A549 (cell line): ENCODE results near the gene MCRS1. TPM values are rescaled to one million over a fixed set of nuclear protein-coding genes. Genes with fewer than 3 reads are reported as not detected.

Source experiments
- ATAC-seq, 2 experiments: fragments of 200-7000 bp in 1 of 2; fragments of >200 bp in 1 of 2; cut with Nextera tagmentation in 1 of 2; cut with Tn5 transposase in 1 of 2; 3 replicates each; pipeline versions ENCODE4 v1.8.0 to v1.9.1; 2018 to 2020; ENCODE audit warnings: mild to moderate bottlenecking in 1 of 2, moderate library complexity in 1 of 2
- CTCF ChIA-PET: fragments of 300-600 bp; sonication (Branson Sonifier 250); formaldehyde crosslinking; extraction: SDS; loops from one replicate; lab custom pipeline; 2021; ENCODE audit warnings: antibody characterized with exemption, inconsistent platforms; lab: Yijun Ruan, JAX
- POLR2A ChIA-PET: fragments of 350-600 bp; formaldehyde crosslinking; extraction: SDS; loops from one replicate; lab custom pipeline; 2021; ENCODE audit warnings: antibody characterized with exemption, inconsistent platforms; lab: Yijun Ruan, JAX
- DNase-seq, 2 experiments: peaks; one replicate each; pipeline versions ENCODE4 v3.0.0 to v3.0.0-alpha.2; 2011 to 2016; ENCODE audit warnings: low read depth in 1 of 2, low spot score in 1 of 2
- FAIRE-seq: peaks from 2 replicates; lab custom pipeline; 2011; peaks lifted over from hg19 to GRCh38; lab: Jason Lieb, UNC
- H3K27ac ChIP-seq, 2 experiments: fragments of >200 bp; sonication (Bioruptor Twin); formaldehyde crosslinking; 3 replicates each; pipeline ENCODE4 v1.5.1; 2016 to 2017
- H3K4me1 ChIP-seq: fragments of >200 bp; sonication (Bioruptor Twin); formaldehyde crosslinking; 3 replicates; pipeline ENCODE4 v1.6.1; 2016
- H3K4me2 ChIP-seq: fragments of >200 bp; sonication (Bioruptor Twin); formaldehyde crosslinking; 3 replicates; pipeline ENCODE4 v1.6.1; 2016
- H3K4me3 ChIP-seq: fragments of >200 bp; sonication (Bioruptor Twin); formaldehyde crosslinking; 3 replicates; pipeline ENCODE4 v1.5.1; 2016
- H3K9me3 ChIP-seq: fragments of >200 bp; sonication (Bioruptor Twin); formaldehyde crosslinking; 3 replicates; pipeline ENCODE4 v1.6.1; 2016
- BCL3 ChIP-seq: fragments of >200 bp; sonication (Bioruptor Twin); formaldehyde crosslinking; IDR thresholded peaks from 3 replicates; pipeline ENCODE4 v1.6.1; 2016
- BHLHE40 ChIP-seq: IDR thresholded peaks from 2 replicates; pipeline ENCODE4 v1.6.1; 2012; ENCODE audit warnings: low read depth, low read length, inconsistent platforms
- CEBPB ChIP-seq, 2 experiments: fragments of >200 bp in 1 of 2; sonication (Bioruptor Twin) in 1 of 2; formaldehyde crosslinking in 1 of 2; IDR thresholded peaks; 2 replicates each; pipeline ENCODE4 v1.6.1; 2012 to 2016
- CHD4 ChIP-seq: fragments of 200-600 bp; sonication (generic); IDR thresholded peaks from 2 replicates; pipeline ENCODE4 v1.6.1; 2016; ENCODE audit warnings: antibody characterized with exemption, mild to moderate bottlenecking, borderline replicate concordance
- ELK1 ChIP-seq: fragments of 150-350 bp; IDR thresholded peaks from 2 replicates; pipeline ENCODE4 v1.6.1; 2014; ENCODE audit warnings: low read depth, mild to moderate bottlenecking, low read length
- EP300 ChIP-seq, 2 experiments: fragments of >200 bp; sonication (Bioruptor Twin); formaldehyde crosslinking; IDR thresholded peaks; 2 replicates in 1 of 2; 3 replicates in 1 of 2; pipeline ENCODE4 v1.6.1; 2016 to 2017
- FOSB ChIP-seq: fragments of 250-450 bp; sonication (Bioruptor Pico); IDR thresholded peaks from 2 replicates; pipeline ENCODE4 v1.5.0; 2020; ENCODE audit warnings: mild to moderate bottlenecking, moderate library complexity
- FOSL2 ChIP-seq, 2 experiments: fragments of 450-650 bp in 1 of 2; fragments of >200 bp in 1 of 2; sonication (Bioruptor Twin) in 1 of 2; formaldehyde crosslinking; IDR thresholded peaks; 2 replicates each; pipeline versions ENCODE4 v1.5.0 to v1.6.1; 2016 to 2020; ENCODE audit warnings: mild to moderate bottlenecking in 1 of 2, moderate library complexity in 1 of 2
- GATA3 ChIP-seq: IDR thresholded peaks from 2 replicates; pipeline ENCODE4 v1.6.1; 2012; ENCODE audit warnings: borderline replicate concordance
- HDAC2 ChIP-seq: fragments of 200-600 bp; sonication (generic); IDR thresholded peaks from 2 replicates; pipeline ENCODE4 v1.6.1; 2016
- HES2 ChIP-seq: fragments of >200 bp; sonication (Bioruptor Twin); formaldehyde crosslinking; IDR thresholded peaks from 2 replicates; pipeline ENCODE4 v1.6.1; 2016
- HOXB5 ChIP-seq: fragments of 250-450 bp; sonication (Bioruptor Pico); IDR thresholded peaks from 2 replicates; pipeline ENCODE4 v1.5.0; 2020; ENCODE audit warnings: mild to moderate bottlenecking, moderate library complexity
- JUN ChIP-seq, 2 experiments: fragments of >200 bp; sonication (Bioruptor Twin); formaldehyde crosslinking; IDR thresholded peaks; 2 replicates in 1 of 2; 3 replicates in 1 of 2; pipeline ENCODE4 v1.6.1; 2016 to 2017
- KDM1A ChIP-seq: fragments of 200-600 bp; sonication (generic); IDR thresholded peaks from 2 replicates; pipeline ENCODE4 v1.6.1; 2016; ENCODE audit warnings: low read depth, mild to moderate bottlenecking
- MAZ ChIP-seq: fragments of 150-350 bp; IDR thresholded peaks from 2 replicates; pipeline ENCODE4 v1.6.1; 2014; ENCODE audit warnings: antibody characterized with exemption, low read depth, low read length, borderline replicate concordance
- NPAS2 ChIP-seq: fragments of 250-450 bp; sonication (Bioruptor Pico); IDR thresholded peaks from 2 replicates; pipeline ENCODE4 v1.8.0; 2022; ENCODE audit warnings: mild to moderate bottlenecking, moderate library complexity, borderline replicate concordance
- POLR2A ChIP-seq: IDR thresholded peaks from 2 replicates; pipeline ENCODE4 v1.6.1; 2012; ENCODE audit warnings: mild to moderate bottlenecking, low read length
- POLR2AphosphoS2 ChIP-seq: conservative IDR thresholded peaks from 2 replicates; pipeline ENCODE4 v1.6.1; 2012; ENCODE audit warnings: low read length, improper control_type of control experiment, inconsistent platforms
- RARB ChIP-seq: fragments of 250-450 bp; sonication (Bioruptor Pico); IDR thresholded peaks from 2 replicates; pipeline ENCODE4 v1.8.0; 2021; ENCODE audit warnings: mild to moderate bottlenecking, moderate library complexity
- RCOR1 ChIP-seq: fragments of 150-350 bp; IDR thresholded peaks from 2 replicates; pipeline ENCODE4 v1.6.1; 2014; ENCODE audit warnings: antibody characterized with exemption, low read length, low read depth
- RFX5 ChIP-seq: fragments of 450-650 bp; IDR thresholded peaks from 2 replicates; pipeline ENCODE4 v1.7.1; 2014; ENCODE audit warnings: antibody characterized with exemption, mild to moderate bottlenecking, moderate library complexity
- SREBF2 ChIP-seq: fragments of 450-650 bp; IDR thresholded peaks from 2 replicates; pipeline ENCODE4 v1.6.1; 2014; ENCODE audit warnings: mild to moderate bottlenecking, moderate library complexity
- ZFP36 ChIP-seq: fragments of 450-650 bp; IDR thresholded peaks from 2 replicates; pipeline ENCODE4 v1.6.1; 2014; ENCODE audit warnings: borderline replicate concordance; ENCODE audit not compliant: partially characterized antibody
- ZNF302 ChIP-seq: fragments of 250-450 bp; sonication (Bioruptor Pico); IDR thresholded peaks from 2 replicates; pipeline ENCODE4 v1.9.0; 2021; ENCODE audit warnings: inconsistent platforms, mild to moderate bottlenecking, moderate library complexity
- WGBS: methylation state at CpG from one replicate; pipeline ENCODE4 v1.1.6; 2017; ENCODE audit errors: missing lambda C conversion rate; 5-methylcytosine and 5-hydroxymethylcytosine counted together
- polyA plus RNA-seq, 4 experiments: library from polyadenylated mRNA; depleted of rRNA in 3 of 4; stranded (reverse); fragments of >200 nt; fragmentation: RNase III in 1 of 4; extraction: RNeasy Plus Mini Kit Qiagen cat#74134 plus additional on column Dnase treatment in 1 of 4; gene quantifications; 2 replicates in 3 of 4; 3 replicates in 1 of 4; pipeline ENCODE4 v1.2.3, GENCODE V29; 2011 to 2017
- TF ChIP-seq, protein P1 (sequence below): fragments of 250-450 bp; sonication (Bioruptor Pico); IDR thresholded peaks from 2 replicates; pipeline ENCODE4 v1.5.0; 2020; ENCODE audit warnings: low read depth, mild to moderate bottlenecking, moderate library complexity
- TF ChIP-seq, protein P2 (sequence below): fragments of 200-600 bp; sonication (generic); IDR thresholded peaks from 2 replicates; pipeline ENCODE4 v1.6.1; 2016; ENCODE audit warnings: antibody characterized with exemption, mild to moderate bottlenecking, moderate library complexity
- TF ChIP-seq, protein P3 (sequence below): IDR thresholded peaks from 2 replicates; pipeline ENCODE4 v1.6.1; 2012

The MCRS1 gene
- polyA plus RNA-seq, 2 of the 4 experiments (the other 2 are of a cell fraction): 64.1 to 68.5 TPM

DNA sequence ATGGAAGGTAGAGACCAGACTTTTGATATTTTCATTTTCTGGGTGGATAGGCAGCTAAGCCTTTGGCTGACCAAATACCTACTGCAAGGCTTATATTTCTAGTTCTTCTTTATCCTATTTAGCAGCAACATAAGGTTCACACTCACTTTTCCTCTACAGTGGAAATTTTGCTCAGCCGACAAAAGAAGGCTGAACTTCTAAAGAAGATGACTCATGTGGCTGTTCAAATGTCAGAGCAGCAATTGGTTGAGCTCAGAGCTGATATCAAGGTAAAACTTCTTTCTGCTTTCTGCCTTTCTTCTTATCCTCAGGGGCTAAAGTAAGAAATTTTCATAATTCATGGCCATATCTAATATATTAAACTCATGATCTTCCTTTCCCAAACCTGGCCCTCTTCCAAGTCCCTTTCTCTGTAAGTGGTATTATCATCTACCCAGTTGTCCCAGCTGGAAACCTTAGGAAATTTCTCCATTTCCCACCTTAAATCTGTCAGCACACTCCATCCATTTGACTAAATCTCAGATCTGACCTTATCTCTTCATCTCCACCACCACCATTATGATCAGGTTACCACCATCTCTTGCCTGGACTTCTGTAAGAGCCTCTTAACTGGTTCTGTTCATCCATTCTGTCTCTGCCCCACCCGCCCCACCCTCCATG is 48.9 kb downstream of the MCRS1 start:
- peak overlapping the region in 1 of 2 experiments; percentile 53; a peak in 3 of 6 replicates for H3K27ac ChIP-seq
- H3K4me3 ChIP-seq: no peak overlapping the region
- CTCF ChIA-PET: interaction anchor here (0.7 to 19.2 kb wide), 10 partner anchors 9 to 223 kb away, joined by 3 to 484 read pairs (median 5); partner anchors contain the start of genes DNAJC22 and SPATS2
- ATAC-seq (0 out of 6 replicates have a peak, but pooled peaks of 1 of the 2 experiments have one; percentile 25), FAIRE-seq (no peak), DNase-seq (no peak)
- H3K9me3 ChIP-seq: no peaks in the 10 kb centered on the region
- POLR2A ChIA-PET: interaction anchor here (0.6 kb wide), 1 partner anchor 16 kb away, joined by 4 read pairs; no protein-coding TSS in a partner anchor
- peaks cover 43% of the 10 kb centered on the region for H3K4me1 ChIP-seq
- TF ChIP-seq, protein P1, sequence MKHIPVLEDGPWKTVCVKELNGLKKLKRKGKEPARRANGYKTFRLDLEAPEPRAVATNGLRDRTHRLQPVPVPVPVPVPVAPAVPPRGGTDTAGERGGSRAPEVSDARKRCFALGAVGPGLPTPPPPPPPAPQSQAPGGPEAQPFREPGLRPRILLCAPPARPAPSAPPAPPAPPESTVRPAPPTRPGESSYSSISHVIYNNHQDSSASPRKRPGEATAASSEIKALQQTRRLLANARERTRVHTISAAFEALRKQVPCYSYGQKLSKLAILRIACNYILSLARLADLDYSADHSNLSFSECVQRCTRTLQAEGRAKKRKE (CRISPR knock-in tag): no peak
- TF ChIP-seq FOSL2 (IDR thresholded peaks at IDR 0.05): 0 out of 2 replicates have a peak, but pooled peaks have one; percentile 10
- peak; percentile 64 for TF ChIP-seq FOSL2 (CRISPR knock-in tag; IDR thresholded peaks at IDR 0.05)
- TF ChIP-seq, protein P2, sequence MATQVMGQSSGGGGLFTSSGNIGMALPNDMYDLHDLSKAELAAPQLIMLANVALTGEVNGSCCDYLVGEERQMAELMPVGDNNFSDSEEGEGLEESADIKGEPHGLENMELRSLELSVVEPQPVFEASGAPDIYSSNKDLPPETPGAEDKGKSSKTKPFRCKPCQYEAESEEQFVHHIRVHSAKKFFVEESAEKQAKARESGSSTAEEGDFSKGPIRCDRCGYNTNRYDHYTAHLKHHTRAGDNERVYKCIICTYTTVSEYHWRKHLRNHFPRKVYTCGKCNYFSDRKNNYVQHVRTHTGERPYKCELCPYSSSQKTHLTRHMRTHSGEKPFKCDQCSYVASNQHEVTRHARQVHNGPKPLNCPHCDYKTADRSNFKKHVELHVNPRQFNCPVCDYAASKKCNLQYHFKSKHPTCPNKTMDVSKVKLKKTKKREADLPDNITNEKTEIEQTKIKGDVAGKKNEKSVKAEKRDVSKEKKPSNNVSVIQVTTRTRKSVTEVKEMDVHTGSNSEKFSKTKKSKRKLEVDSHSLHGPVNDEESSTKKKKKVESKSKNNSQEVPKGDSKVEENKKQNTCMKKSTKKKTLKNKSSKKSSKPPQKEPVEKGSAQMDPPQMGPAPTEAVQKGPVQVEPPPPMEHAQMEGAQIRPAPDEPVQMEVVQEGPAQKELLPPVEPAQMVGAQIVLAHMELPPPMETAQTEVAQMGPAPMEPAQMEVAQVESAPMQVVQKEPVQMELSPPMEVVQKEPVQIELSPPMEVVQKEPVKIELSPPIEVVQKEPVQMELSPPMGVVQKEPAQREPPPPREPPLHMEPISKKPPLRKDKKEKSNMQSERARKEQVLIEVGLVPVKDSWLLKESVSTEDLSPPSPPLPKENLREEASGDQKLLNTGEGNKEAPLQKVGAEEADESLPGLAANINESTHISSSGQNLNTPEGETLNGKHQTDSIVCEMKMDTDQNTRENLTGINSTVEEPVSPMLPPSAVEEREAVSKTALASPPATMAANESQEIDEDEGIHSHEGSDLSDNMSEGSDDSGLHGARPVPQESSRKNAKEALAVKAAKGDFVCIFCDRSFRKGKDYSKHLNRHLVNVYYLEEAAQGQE: no peak
- H3K4me2 ChIP-seq: peak overlapping the region; percentile 29; the same call in 2 of the 3 replicates
- 25% methylated on average over 1 of the region's 2 CpGs for WGBS

GRCh38 chr12:49515266-49515665 is 52.7 kb downstream of the MCRS1 start:
- POLR2A ChIA-PET: interaction anchor here (1.2 to 2.7 kb wide), 2 partner anchors 148 to 157 kb away, joined by 6 to 25 read pairs; partner anchors contain the start of gene SPATS2
- TF ChIP-seq HDAC2: no peak
- peak; percentile 83 for TF ChIP-seq FOSL2 (IDR thresholded peaks at IDR 0.05)
- peak; percentile 82 for TF ChIP-seq FOSL2 (CRISPR knock-in tag; IDR thresholded peaks at IDR 0.05)
- TF ChIP-seq CHD4: no peak
- TF ChIP-seq ELK1: no peak
- TF ChIP-seq RARB (CRISPR knock-in tag): no peak
- TF ChIP-seq, protein P3, sequence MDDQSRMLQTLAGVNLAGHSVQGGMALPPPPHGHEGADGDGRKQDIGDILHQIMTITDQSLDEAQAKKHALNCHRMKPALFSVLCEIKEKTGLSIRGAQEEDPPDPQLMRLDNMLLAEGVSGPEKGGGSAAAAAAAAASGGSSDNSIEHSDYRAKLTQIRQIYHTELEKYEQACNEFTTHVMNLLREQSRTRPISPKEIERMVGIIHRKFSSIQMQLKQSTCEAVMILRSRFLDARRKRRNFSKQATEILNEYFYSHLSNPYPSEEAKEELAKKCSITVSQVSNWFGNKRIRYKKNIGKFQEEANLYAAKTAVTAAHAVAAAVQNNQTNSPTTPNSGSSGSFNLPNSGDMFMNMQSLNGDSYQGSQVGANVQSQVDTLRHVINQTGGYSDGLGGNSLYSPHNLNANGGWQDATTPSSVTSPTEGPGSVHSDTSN: no peak
- no peak for TF ChIP-seq HES2
- no peak for TF ChIP-seq POLR2A
- TF ChIP-seq FOSB: no peak
- TF ChIP-seq KDM1A: no peak
- no peak for TF ChIP-seq RCOR1
- peak; percentile 41; the same call in 1 of the 2 replicates for TF ChIP-seq BHLHE40
- TF ChIP-seq CEBPB (IDR thresholded peaks at IDR 0.05): no peak
- no peak for TF ChIP-seq SREBF2
- TF ChIP-seq MAZ: no peak
- peak; percentile 47; the same call in 1 of the 2 replicates for TF ChIP-seq GATA3
- no peak for TF ChIP-seq ZFP36
- TF ChIP-seq EP300 (IDR thresholded peaks at IDR 0.05): peak; percentile 23 to 27; a peak in 1 of 5 replicates
- TF ChIP-seq NPAS2 (CRISPR knock-in tag): no peak
- no peak for TF ChIP-seq POLR2AphosphoS2
- no peak for TF ChIP-seq RFX5
- TF ChIP-seq BCL3: no peak
- TF ChIP-seq JUN (IDR thresholded peaks at IDR 0.05): peak; percentile 53 to 62; a peak in 2 of 5 replicates
- TF ChIP-seq ZNF302 (CRISPR knock-in tag): no peak
- TF ChIP-seq HOXB5 (CRISPR knock-in tag): no peak

More at GRCh38 chr12:49515266-49515665, 52.7 kb downstream of the MCRS1 start:
- peak; percentile 47 to 64 for DNase-seq
- no peak overlapping the region for H3K4me3 ChIP-seq
- H3K27ac ChIP-seq: peak overlapping the region; percentile 70 to 87
- FAIRE-seq: no peak
- no peaks in the 10 kb centered on the region for H3K9me3 ChIP-seq
- peak overlapping the region; percentile 72 for H3K4me2 ChIP-seq
- whole genome bisulfite sequencing: 2% methylated on average over 5 of the region's 5 CpGs
- ATAC-seq: peak in 1 of 2 experiments; percentile 68; a peak in 3 of 6 replicates
- peaks cover 81% of the 10 kb centered on the region for H3K4me1 ChIP-seq
- CTCF ChIA-PET: interaction anchor here (0.6 to 19.2 kb wide), 28 partner anchors 9 to 429 kb away, joined by 3 to 484 read pairs (median 10); partner anchors contain the start of genes DNAJC22 and SPATS2
